ENCODE data around the gene PALLD. TPM values are rescaled to one million over a fixed set of nuclear protein-coding genes. Genes with fewer than 3 reads are reported as not detected.
A peak's percentile ranks its signal among the peaks of the same experiment; 100 is the strongest.

Gene PALLD
- total RNA-seq, 4 donors from 2014 or later, result 58.5 to 164 (median 84.2) TPM

DNA sequence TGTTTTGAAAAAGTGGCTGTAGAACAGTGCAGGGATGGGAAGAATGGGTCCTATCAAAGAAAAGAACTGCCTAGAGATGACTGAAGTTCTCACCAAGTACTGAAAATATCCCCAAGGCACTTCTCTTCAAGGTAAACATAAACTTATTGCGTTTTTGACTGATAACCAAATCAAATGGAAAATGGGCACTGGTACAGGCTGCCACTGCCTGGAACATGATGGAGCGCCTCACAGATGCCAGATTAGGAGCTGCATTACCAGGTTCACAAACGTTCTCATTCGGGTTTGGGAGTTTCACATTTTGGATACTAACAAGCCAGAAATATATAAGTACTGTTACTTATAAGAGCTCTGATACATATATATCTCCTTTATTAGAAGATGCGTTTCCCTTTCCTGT lies 371.9 kb downstream of the PALLD start:
- DNase-seq (ENCODE audit: low spot score) (no peak), ATAC-seq (ENCODE audit: low FRiP score) (no peak)
- TF ChIP-seq, protein P1, sequence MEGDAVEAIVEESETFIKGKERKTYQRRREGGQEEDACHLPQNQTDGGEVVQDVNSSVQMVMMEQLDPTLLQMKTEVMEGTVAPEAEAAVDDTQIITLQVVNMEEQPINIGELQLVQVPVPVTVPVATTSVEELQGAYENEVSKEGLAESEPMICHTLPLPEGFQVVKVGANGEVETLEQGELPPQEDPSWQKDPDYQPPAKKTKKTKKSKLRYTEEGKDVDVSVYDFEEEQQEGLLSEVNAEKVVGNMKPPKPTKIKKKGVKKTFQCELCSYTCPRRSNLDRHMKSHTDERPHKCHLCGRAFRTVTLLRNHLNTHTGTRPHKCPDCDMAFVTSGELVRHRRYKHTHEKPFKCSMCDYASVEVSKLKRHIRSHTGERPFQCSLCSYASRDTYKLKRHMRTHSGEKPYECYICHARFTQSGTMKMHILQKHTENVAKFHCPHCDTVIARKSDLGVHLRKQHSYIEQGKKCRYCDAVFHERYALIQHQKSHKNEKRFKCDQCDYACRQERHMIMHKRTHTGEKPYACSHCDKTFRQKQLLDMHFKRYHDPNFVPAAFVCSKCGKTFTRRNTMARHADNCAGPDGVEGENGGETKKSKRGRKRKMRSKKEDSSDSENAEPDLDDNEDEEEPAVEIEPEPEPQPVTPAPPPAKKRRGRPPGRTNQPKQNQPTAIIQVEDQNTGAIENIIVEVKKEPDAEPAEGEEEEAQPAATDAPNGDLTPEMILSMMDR (IDR thresholded peaks at IDR 0.05), result no peak

DNA sequence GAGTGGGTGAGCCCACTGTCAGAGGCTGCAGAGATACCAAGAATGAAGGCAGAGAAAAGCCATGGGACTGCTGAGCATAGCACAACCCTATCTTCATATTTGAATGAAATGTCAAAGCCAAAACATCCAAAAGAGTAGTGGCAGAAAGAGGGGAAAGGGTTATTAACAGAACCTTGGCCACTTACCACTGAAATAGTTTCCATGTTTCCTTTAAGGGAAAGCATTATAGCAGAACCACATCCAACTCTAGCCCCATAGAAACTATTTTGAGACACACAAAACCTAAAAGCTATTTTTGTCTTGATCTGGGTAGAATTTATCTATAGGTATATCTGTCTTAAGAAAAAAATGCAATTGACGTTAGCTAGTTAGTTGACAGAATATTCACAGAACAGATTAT lies 373.2 kb downstream of the PALLD start:
- TF ChIP-seq, protein P1 (IDR thresholded peaks at IDR 0.05), result no peak
- ATAC-seq (ENCODE audit: low FRiP score), result no peak

DNA sequence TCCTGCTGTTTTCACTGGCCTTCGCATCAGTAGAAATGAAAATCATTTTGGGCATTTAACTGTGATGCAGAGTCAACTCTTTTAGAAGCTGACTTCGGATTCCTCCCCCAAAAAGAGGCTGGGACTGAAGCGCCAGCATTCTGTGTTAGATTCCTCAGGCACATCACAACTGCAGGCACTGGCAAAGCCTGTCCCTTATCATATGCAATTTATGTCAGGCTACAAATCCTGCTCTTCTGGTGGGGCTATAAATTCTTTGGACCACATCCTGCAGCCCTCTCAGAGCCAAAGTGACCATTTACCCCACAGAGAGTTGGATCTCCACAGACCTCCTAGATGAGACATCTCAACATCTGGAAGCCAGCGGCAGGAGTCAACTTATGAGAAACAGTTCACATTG lies 374.8 kb downstream of the PALLD start:
- TF ChIP-seq, protein P1 (IDR thresholded peaks at IDR 0.05), result no peak
- ATAC-seq (ENCODE audit: low FRiP score), result no peak
- DNase-seq (ENCODE audit: low spot score), result no peak

More for the DNA sequence above, 373.2 kb downstream of the PALLD start:
- no peak for DNase-seq (ENCODE audit: low spot score)

DNA sequence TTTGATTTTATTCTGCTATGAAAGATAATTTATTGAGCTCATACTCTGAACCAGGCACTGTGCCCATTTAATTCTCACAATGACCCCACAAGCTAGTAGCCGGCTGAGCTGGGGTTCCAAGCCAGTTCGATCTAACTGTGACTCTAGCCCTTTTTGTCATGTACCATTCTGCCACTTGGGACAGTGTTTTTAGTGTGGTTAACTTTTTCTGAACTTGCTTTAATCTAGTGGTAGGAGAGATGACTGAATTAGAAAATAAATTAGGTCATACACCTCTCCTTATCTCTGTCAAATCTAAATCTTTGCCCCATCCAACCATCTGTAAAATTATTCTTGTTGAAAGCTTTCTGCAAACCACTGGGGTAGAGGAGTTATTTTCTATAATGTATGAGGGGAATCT lies 377.2 kb downstream of the PALLD start:
- DNase-seq (ENCODE audit: low spot score) (no peak), ATAC-seq (ENCODE audit: low FRiP score) (no peak)
- TF ChIP-seq, protein P1 (IDR thresholded peaks at IDR 0.05), result no peak

DNA sequence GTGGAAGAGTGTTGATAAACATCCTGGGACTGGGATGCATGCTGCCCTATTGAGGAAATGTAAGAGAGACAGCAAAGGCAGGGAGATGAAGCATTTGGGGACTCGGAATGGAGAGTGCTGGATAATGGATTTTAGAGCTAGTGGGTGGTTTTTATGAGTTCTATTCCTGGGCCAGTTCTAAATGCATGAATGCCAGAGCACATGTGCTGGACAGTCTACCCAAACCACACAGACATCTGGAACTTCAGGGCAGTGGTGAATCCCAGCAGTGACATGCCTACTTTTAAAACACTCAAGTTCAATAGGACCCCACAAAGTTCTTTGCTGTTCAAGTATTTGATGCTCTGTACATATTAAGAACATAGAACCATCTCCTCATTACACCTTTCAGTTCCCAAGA lies 379.3 kb downstream of the PALLD start:
- no peak for ATAC-seq (ENCODE audit: low FRiP score)
- TF ChIP-seq, protein P1 (IDR thresholded peaks at IDR 0.05), result no peak
- no peak for DNase-seq (ENCODE audit: low spot score)

DNA sequence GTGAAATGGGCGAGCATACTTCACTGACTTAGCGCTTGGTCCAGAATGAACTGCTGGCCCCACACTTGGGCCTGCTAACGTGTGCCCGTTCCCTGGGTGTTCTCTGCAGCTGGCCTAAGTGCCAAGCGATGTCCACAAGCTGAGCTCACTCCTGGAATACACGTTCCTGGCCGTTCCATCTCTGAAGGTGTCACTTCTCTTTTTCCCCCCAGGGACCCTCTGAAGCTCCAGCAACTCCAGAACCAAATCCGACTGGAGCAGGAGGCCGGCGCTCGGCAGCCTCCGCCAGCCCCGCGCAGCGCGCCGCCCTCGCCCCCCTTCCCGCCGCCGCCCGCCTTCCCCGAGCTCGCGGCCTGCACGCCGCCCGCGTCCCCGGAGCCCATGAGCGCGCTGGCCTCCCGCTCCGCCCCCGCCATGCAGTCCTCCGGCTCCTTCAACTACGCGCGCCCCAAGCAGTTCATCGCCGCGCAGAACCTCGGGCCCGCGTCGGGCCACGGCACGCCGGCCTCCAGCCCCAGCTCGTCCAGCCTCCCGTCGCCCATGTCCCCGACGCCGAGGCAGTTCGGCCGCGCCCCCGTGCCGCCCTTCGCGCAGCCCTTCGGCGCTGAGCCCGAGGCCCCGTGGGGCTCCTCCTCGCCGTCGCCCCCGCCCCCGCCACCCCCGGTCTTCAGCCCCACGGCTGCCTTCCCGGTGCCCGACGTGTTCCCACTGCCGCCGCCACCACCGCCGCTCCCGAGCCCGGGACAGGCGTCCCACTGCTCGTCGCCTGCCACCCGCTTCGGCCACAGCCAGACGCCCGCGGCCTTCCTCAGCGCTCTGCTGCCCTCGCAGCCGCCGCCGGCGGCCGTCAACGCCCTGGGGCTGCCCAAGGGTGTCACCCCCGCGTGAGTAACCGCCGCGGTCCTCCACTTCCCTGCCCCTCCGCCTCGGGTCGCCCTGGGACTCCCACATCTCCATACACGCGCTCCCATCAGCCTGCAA lies 380.9 kb downstream of the PALLD start:
- TF ChIP-seq, protein P1 (IDR thresholded peaks at IDR 0.05), result no peak
- DNase-seq (ENCODE audit: low spot score), result no peak
- peak; percentile 82 for ATAC-seq (ENCODE audit: low FRiP score)

DNA sequence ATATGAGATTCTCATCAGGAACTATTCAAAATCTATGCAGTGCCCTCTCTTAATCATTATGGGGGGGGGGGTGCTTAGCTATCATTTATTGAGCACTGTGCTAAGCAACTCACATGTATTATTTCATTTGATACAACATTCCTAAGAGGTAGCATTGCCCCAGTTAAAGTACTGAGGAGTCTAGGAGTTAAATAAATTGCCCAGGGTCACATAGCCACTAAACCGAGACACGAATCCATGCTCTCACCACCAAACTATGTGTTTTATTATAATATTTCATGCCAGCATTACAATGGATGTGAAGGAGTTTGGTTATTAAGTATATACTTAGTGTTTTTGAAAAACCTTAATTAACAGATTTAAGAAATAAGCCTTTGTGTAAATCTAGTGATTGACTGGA lies 381.8 kb downstream of the PALLD start:
- DNase-seq (ENCODE audit: low spot score) (no peak), ATAC-seq (ENCODE audit: low FRiP score) (no peak)
- TF ChIP-seq, protein P1 (IDR thresholded peaks at IDR 0.05), result no peak
